ENCODE measurements around the gene KRT222. TPM values are rescaled to one million over a fixed set of nuclear protein-coding genes. Genes with fewer than 3 reads are reported as not detected.

Gene KRT222
- total RNA-seq, 1 experiment from 2014 or later = not detected

- DNase-seq (ENCODE audit: low spot score) = no peak
- BruUV-seq (replicated peaks) = no TSS peak
- Histone ChIP-seq H3K36me3 (ENCODE audit: insufficient read depth, low read length, poor library complexity, severe bottlenecking) (no peaks in the 10 kb centered on the region), H3K4me1 (ENCODE audit: insufficient read depth, low read length, poor library complexity, severe bottlenecking) (no peaks in the 10 kb centered on the region), H3K4me3 (ENCODE audit: low read depth, low read length, poor library complexity, severe bottlenecking) (no peak overlapping the region), H3K27me3 (replicated peaks; ENCODE audit: insufficient read depth, low read depth, low read length, poor library complexity) (no peaks in the 10 kb centered on the region), H3K27ac (ENCODE audit: low read depth, low read length, poor library complexity, severe bottlenecking) (no peak overlapping the region), H3K9me3 (ENCODE audit: low read depth, low read length, poor library complexity, severe bottlenecking) (no peaks in the 10 kb centered on the region)
- no peak for TF ChIP-seq EZH2 (IDR thresholded peaks at IDR 0.05; ENCODE audit: borderline replicate concordance, low read depth, low read length, poor library complexity, severe bottlenecking)
- no peak for TF ChIP-seq CTCF (conservative IDR thresholded peaks at IDR 0.05; ENCODE audit: low read depth, low read length)
- CTCF ChIA-PET = no interaction called here
- POLR2A ChIA-PET (ENCODE audit: low non-redundant PET) = no interaction called here
- intact Hi-C loops (cut with micrococcal nuclease; ENCODE audit: unreplicated experiment) = no loop called here
Measured at GRCh38 chr17:40687106-40687505, 22.1 kb upstream of the KRT222 start.

- CTCF ChIA-PET = no interaction called here
- intact Hi-C loops (cut with micrococcal nuclease; ENCODE audit: unreplicated experiment) = no loop called here
- H3K36me3 ChIP-seq (ENCODE audit: insufficient read depth, low read length, poor library complexity, severe bottlenecking) = no peaks in the 10 kb centered on the region
- POLR2A ChIA-PET (ENCODE audit: low non-redundant PET) = no interaction called here
- no TSS peak for BruUV-seq (replicated peaks)
- DNase-seq (ENCODE audit: low spot score) = no peak
- H3K9me3 ChIP-seq (ENCODE audit: low read depth, low read length, poor library complexity, severe bottlenecking) = no peaks in the 10 kb centered on the region
- H3K27me3 ChIP-seq (replicated peaks; ENCODE audit: insufficient read depth, low read depth, low read length, poor library complexity) = no peaks in the 10 kb centered on the region
- no peaks in the 10 kb centered on the region for H3K4me1 ChIP-seq (ENCODE audit: insufficient read depth, low read length, poor library complexity, severe bottlenecking)
- no peak overlapping the region for H3K27ac ChIP-seq (ENCODE audit: low read depth, low read length, poor library complexity, severe bottlenecking)
- H3K4me3 ChIP-seq (ENCODE audit: low read depth, low read length, poor library complexity, severe bottlenecking) = no peak overlapping the region
- TF ChIP-seq EZH2 (IDR thresholded peaks at IDR 0.05; ENCODE audit: borderline replicate concordance, low read depth, low read length, poor library complexity, severe bottlenecking) = no peak
- TF ChIP-seq CTCF (conservative IDR thresholded peaks at IDR 0.05; ENCODE audit: low read depth, low read length) = no peak
Measured at GRCh38 chr17:40686192-40686591, 21.2 kb upstream of the KRT222 start.

- no peaks in the 10 kb centered on the region for H3K9me3 ChIP-seq (ENCODE audit: low read depth, low read length, poor library complexity, severe bottlenecking)
- BruUV-seq (replicated peaks) = no TSS peak
- CTCF ChIA-PET = no interaction called here
- no peaks in the 10 kb centered on the region for H3K27me3 ChIP-seq (replicated peaks; ENCODE audit: insufficient read depth, low read depth, low read length, poor library complexity)
- H3K27ac ChIP-seq (ENCODE audit: low read depth, low read length, poor library complexity, severe bottlenecking) = no peak overlapping the region
- intact Hi-C loops (cut with micrococcal nuclease; ENCODE audit: unreplicated experiment) = no loop called here
- H3K4me1 ChIP-seq (ENCODE audit: insufficient read depth, low read length, poor library complexity, severe bottlenecking) = no peaks in the 10 kb centered on the region
- DNase-seq (ENCODE audit: low spot score) = no peak
- POLR2A ChIA-PET (ENCODE audit: low non-redundant PET) = no interaction called here
- no peak for TF ChIP-seq CTCF (conservative IDR thresholded peaks at IDR 0.05; ENCODE audit: low read depth, low read length)
- H3K4me3 ChIP-seq (ENCODE audit: low read depth, low read length, poor library complexity, severe bottlenecking) = no peak overlapping the region
- no peaks in the 10 kb centered on the region for H3K36me3 ChIP-seq (ENCODE audit: insufficient read depth, low read length, poor library complexity, severe bottlenecking)
Measured at GRCh38 chr17:40680998-40681397, 16.0 kb upstream of the KRT222 start.
